NCI-H2171 treated with DMSO at 0.1 percent for 48 hours (cell line): ENCODE results near the gene PRR5L.

Experiments used
- DNase-seq: peaks from one replicate; lab custom pipeline; 2025; lab: John Stamatoyannopoulos, UW

PRR5L gene

GRCh38 chr11:36326524-36327419 is 30.7 kb downstream of the PRR5L start:
- DNase-seq = no peak

GRCh38 chr11:36328966-36329673 is 33.0 kb downstream of the PRR5L start:
- no peak for DNase-seq

- peak; percentile 30 for DNase-seq
Observed at GRCh38 chr11:36330411-36330810, 34.3 kb downstream of the PRR5L start.

GRCh38 chr11:36333468-36333867 is 37.4 kb downstream of the PRR5L start:
- DNase-seq = no peak

GRCh38 chr11:36333897-36334296 is 37.8 kb downstream of the PRR5L start:
- peak; percentile 90 for DNase-seq

GRCh38 chr11:36339888-36340287 is 43.8 kb downstream of the PRR5L start:
- DNase-seq = no peak

GRCh38 chr11:36340897-36341296 is 44.8 kb downstream of the PRR5L start:
- no peak for DNase-seq

GRCh38 chr11:36341915-36342314 is 45.8 kb downstream of the PRR5L start:
- no peak for DNase-seq

- no peak for DNase-seq
Observed at GRCh38 chr11:36342327-36342726, 46.2 kb downstream of the PRR5L start.

- no peak for DNase-seq
Observed at GRCh38 chr11:36343436-36343835, 47.3 kb downstream of the PRR5L start.

- DNase-seq = no peak
Observed at GRCh38 chr11:36345084-36345511, 49.0 kb downstream of the PRR5L start.

GRCh38 chr11:36345535-36346141 is 49.5 kb downstream of the PRR5L start:
- DNase-seq = no peak

GRCh38 chr11:36346562-36347383 is 50.7 kb downstream of the PRR5L start:
- no peak for DNase-seq

GRCh38 chr11:36347384-36347906 is 51.4 kb downstream of the PRR5L start:
- no peak for DNase-seq

- DNase-seq = peak; percentile 28
Observed at GRCh38 chr11:36349351-36350136, 53.5 kb downstream of the PRR5L start.

- no peak for DNase-seq
Observed at GRCh38 chr11:36350137-36350513, 54.0 kb downstream of the PRR5L start.

- no peak for DNase-seq
Observed at GRCh38 chr11:36352922-36353321, 56.8 kb downstream of the PRR5L start.

- no peak for DNase-seq
Observed at GRCh38 chr11:36354221-36355003, 58.3 kb downstream of the PRR5L start.

GRCh38 chr11:36356201-36356600 is 60.1 kb downstream of the PRR5L start:
- peak; percentile 58 for DNase-seq

- DNase-seq = no peak
Observed at GRCh38 chr11:36357831-36358230, 61.7 kb downstream of the PRR5L start.
